ENCODE measurements around the gene OTOP2.

Gene OTOP2

GRCh38 chr17:74900208-74900607 is 23.9 kb upstream of the OTOP2 start:
- ATAC-seq (ENCODE audit: low read depth), result no peak
- H3K9me3 ChIP-seq (ENCODE audit: severe bottlenecking), result no peaks in the 10 kb centered on the region
- DNase-seq (ENCODE audit: low spot score), result no peak
- H3K27ac ChIP-seq (ENCODE audit: poor library complexity, severe bottlenecking), result no peak overlapping the region
- H3K36me3 ChIP-seq (ENCODE audit: low read depth), result no peaks in the 10 kb centered on the region
- no peak overlapping the region for H3K4me3 ChIP-seq (ENCODE audit: severe bottlenecking)
- H3K4me1 ChIP-seq (ENCODE audit: insufficient read depth, poor library complexity, severe bottlenecking), result no peaks in the 10 kb centered on the region
- no peak for TF ChIP-seq CTCF (IDR thresholded peaks at IDR 0.05; ENCODE audit: poor library complexity, severe bottlenecking)
- H3K27me3 ChIP-seq (ENCODE audit: insufficient read depth, poor library complexity, severe bottlenecking), result peaks cover 10% of the 10 kb centered on the region

GRCh38 chr17:74901353-74902135 is 22.5 kb upstream of the OTOP2 start:
- Histone ChIP-seq H3K4me1 (ENCODE audit: insufficient read depth, poor library complexity, severe bottlenecking) (no peaks in the 10 kb centered on the region), H3K4me3 (ENCODE audit: severe bottlenecking) (no peak overlapping the region), H3K9me3 (ENCODE audit: severe bottlenecking) (no peaks in the 10 kb centered on the region), H3K27ac (ENCODE audit: poor library complexity, severe bottlenecking) (no peak overlapping the region), H3K27me3 (ENCODE audit: insufficient read depth, poor library complexity, severe bottlenecking) (peaks cover 3% of the 10 kb centered on the region), H3K36me3 (ENCODE audit: low read depth) (no peaks in the 10 kb centered on the region)
- no peak for DNase-seq (ENCODE audit: low spot score)
- ATAC-seq (ENCODE audit: low read depth), result no peak
- no peak for TF ChIP-seq CTCF (IDR thresholded peaks at IDR 0.05; ENCODE audit: poor library complexity, severe bottlenecking)

- no peak for TF ChIP-seq CTCF (IDR thresholded peaks at IDR 0.05; ENCODE audit: poor library complexity, severe bottlenecking)
- ATAC-seq (ENCODE audit: low read depth) (no peak), DNase-seq (ENCODE audit: low spot score) (no peak)
Observed at GRCh38 chr17:74903034-74903433, 21.0 kb upstream of the OTOP2 start.

GRCh38 chr17:74903671-74904070 is 20.4 kb upstream of the OTOP2 start:
- H3K27ac ChIP-seq (ENCODE audit: poor library complexity, severe bottlenecking), result no peak overlapping the region
- H3K27me3 ChIP-seq (ENCODE audit: insufficient read depth, poor library complexity, severe bottlenecking), result no peaks in the 10 kb centered on the region
- DNase-seq (ENCODE audit: low spot score) (no peak), ATAC-seq (ENCODE audit: low read depth) (no peak)
- no peaks in the 10 kb centered on the region for H3K4me1 ChIP-seq (ENCODE audit: insufficient read depth, poor library complexity, severe bottlenecking)
- no peak for TF ChIP-seq CTCF (IDR thresholded peaks at IDR 0.05; ENCODE audit: poor library complexity, severe bottlenecking)
- no peaks in the 10 kb centered on the region for H3K36me3 ChIP-seq (ENCODE audit: low read depth)
- H3K4me3 ChIP-seq (ENCODE audit: severe bottlenecking), result no peak overlapping the region
- no peaks in the 10 kb centered on the region for H3K9me3 ChIP-seq (ENCODE audit: severe bottlenecking)

More at GRCh38 chr17:74903034-74903433, 21.0 kb upstream of the OTOP2 start:
- no peaks in the 10 kb centered on the region for H3K36me3 ChIP-seq (ENCODE audit: low read depth)
- no peaks in the 10 kb centered on the region for H3K27me3 ChIP-seq (ENCODE audit: insufficient read depth, poor library complexity, severe bottlenecking)
- no peak overlapping the region for H3K27ac ChIP-seq (ENCODE audit: poor library complexity, severe bottlenecking)
- H3K4me1 ChIP-seq (ENCODE audit: insufficient read depth, poor library complexity, severe bottlenecking), result no peaks in the 10 kb centered on the region
- H3K9me3 ChIP-seq (ENCODE audit: severe bottlenecking), result no peaks in the 10 kb centered on the region
- no peak overlapping the region for H3K4me3 ChIP-seq (ENCODE audit: severe bottlenecking)
